Epithelial cell of proximal tubule (primary cell): ENCODE results near the gene EARS2. TPM values are rescaled to one million over a fixed set of nuclear protein-coding genes. Genes with fewer than 3 reads are reported as not detected.

Experiments
- DNase-seq: peaks from one replicate; pipeline ENCODE4 v3.0.0-alpha.2; 2011; ENCODE audit warnings: low read depth
- H3K4me3 ChIP-seq: 2 replicates; pipeline ENCODE4 v1.5.1; 2011; ENCODE audit warnings: low read depth, mild to moderate bottlenecking, low read length
- CTCF ChIP-seq: conservative IDR thresholded peaks from 2 replicates; pipeline ENCODE4 v1.5.1; 2012; ENCODE audit warnings: low read depth, mild to moderate bottlenecking, low read length
- total RNA-seq: library from RNA; depleted of rRNA; stranded (reverse); fragments of >200 nt; gene quantifications from 2 replicates; pipeline ENCODE4 v1.2.3, GENCODE V29; 2015

The EARS2 gene
- total RNA-seq, 1 donor from 2014 or later = 39.7 TPM

- H3K4me3 ChIP-seq = no peak overlapping the region
- DNase-seq = no peak
- no peak for TF ChIP-seq CTCF
Observed at GRCh38 chr16:23537390-23537789, 19.8 kb downstream of the EARS2 start.

GRCh38 chr16:23535901-23536300 is 21.2 kb downstream of the EARS2 start:
- no peak overlapping the region for H3K4me3 ChIP-seq
- no peak for TF ChIP-seq CTCF
- DNase-seq = no peak

DNA sequence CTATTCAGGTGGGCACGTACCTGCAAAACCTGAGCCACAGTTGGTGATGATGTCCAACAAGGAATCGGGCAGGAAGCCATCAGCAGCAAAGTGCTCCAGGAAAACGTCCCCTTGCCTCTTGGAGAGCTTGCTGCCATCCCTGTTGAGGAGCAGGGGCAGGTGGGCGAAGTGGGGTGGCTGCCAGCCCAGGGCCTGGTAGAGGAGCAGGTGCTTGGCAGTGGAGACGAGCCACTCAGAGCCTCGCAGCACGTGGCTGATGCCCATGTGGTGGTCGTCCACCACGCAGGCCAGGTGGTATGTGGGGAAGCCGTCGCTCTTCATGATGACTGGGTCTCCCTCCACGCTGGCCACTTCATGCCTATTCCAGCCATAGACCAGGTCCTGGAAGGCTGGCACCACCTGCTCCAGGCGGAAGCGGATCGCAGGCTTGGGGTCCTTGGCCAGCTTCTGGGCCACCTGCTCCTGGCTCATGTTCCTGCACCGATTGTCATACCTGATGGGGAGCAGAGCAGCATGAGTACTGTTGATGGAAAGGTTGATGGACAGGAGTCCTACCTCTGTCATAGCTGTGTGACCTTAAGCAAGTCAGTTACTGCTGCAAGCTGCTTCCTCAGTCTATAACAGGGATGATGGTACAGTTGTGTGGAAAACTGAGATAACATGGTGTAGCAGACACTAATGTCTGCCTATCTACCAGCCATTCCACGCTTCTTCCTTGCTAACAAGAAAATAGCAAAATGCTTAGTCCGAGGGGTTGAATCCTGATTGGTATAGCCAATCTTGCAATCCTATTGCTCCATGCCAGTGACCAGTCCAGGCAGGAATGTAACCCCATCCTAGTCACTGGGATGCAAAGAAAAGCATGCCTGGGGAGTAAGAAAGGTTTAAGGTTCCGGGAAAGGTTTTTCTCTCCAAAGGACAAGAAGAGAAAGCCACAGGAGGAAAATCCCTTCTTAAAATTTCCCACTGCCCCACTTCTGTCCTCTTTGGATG is 22.0 kb downstream of the EARS2 start:
- no peak overlapping the region for H3K4me3 ChIP-seq
- DNase-seq = no peak
- no peak for TF ChIP-seq CTCF

- TF ChIP-seq CTCF = no peak
- no peak overlapping the region for H3K4me3 ChIP-seq
- no peak for DNase-seq
Observed at GRCh38 chr16:23532448-23532847, 24.7 kb downstream of the EARS2 start.

DNA sequence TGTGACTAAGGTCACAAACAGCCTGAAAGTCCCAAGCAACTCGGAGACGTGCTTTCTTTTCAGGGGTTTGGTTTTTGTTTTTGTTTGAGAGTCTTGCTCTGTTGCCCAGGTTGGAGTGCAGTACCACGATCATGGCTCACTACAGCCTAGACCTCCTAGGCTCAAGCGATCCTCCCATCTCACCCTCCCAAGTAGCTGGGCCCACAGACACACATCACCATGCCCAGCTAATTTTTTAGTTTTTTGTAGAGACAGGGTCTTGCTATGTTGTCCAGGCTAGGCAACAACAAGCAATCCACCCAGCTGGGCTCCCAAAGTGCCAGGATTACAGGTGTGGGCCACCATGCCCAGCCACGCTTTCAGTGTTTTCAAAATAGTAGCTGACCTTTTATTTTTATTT is 27.1 kb downstream of the EARS2 start:
- DNase-seq = no peak
- no peak for TF ChIP-seq CTCF
- no peak overlapping the region for H3K4me3 ChIP-seq

GRCh38 chr16:23528644-23529310 is 28.4 kb downstream of the EARS2 start:
- no peak for DNase-seq
- H3K4me3 ChIP-seq = no peak overlapping the region
- no peak for TF ChIP-seq CTCF
